Measurements from ENCODE around the gene GALR2. TPM values are rescaled to one million over a fixed set of nuclear protein-coding genes. Genes with fewer than 3 reads are reported as not detected.

Gene GALR2
- total and polyA plus RNA-seq, 2 experiments from 2014 or later, result 0.18 TPM; not detected in 1

DNA sequence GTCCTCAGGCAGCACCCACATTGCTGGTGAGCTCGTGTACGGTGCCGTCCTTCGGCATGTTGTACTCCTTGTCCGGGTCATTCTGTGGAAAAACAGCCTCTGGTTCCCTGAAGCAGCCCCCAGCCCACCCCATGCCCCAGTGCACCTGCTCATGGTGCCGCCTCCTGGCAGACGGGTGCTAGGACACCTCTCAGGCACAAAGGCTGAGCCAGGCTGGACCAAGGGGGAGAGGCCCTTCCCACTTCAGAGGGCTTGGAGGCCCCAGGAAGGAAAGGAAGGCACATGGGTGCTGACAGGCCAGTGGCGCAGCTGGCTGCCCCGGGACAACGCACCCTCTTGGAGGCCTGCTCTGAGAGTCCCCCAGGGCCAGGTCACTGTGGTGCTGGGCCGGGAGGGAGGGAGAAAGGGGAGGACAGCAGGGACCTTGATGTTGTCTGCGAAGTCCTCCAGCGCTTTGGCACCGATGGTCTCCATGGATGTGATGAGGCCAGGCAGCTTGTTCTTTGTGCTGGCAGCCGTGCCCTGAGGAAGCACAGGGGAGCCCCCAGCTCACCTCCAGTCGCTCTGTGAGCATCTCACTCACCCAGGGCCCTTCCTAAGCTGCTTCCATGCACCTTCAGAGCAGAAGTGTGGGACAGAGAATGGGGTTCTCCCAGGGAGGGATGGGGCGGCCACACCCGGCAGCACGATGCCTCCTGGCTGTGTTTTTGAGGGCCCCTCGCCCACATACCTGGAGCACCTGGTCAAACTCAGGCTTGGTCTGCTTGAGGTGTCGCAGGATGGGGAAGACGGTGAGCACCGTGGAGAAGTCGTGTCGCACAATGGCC, 13.7 kb downstream of the GALR2 start:
- H3K36me3 ChIP-seq (ENCODE audit: low read depth), result peaks cover 7% of the 10 kb centered on the region; the same call in 1 of the 2 replicates
- WGBS, 2 experiments (ENCODE audit: low coverage in 1 of 2, low lambda C conversion rate in 2 of 2, missing lambda C conversion rate in 2 of 2), result 91 to 92% methylated on average over 19 to 25 of the region's 25 CpGs
- in situ Hi-C loops (cut with MboI), result no loop called here

DNA sequence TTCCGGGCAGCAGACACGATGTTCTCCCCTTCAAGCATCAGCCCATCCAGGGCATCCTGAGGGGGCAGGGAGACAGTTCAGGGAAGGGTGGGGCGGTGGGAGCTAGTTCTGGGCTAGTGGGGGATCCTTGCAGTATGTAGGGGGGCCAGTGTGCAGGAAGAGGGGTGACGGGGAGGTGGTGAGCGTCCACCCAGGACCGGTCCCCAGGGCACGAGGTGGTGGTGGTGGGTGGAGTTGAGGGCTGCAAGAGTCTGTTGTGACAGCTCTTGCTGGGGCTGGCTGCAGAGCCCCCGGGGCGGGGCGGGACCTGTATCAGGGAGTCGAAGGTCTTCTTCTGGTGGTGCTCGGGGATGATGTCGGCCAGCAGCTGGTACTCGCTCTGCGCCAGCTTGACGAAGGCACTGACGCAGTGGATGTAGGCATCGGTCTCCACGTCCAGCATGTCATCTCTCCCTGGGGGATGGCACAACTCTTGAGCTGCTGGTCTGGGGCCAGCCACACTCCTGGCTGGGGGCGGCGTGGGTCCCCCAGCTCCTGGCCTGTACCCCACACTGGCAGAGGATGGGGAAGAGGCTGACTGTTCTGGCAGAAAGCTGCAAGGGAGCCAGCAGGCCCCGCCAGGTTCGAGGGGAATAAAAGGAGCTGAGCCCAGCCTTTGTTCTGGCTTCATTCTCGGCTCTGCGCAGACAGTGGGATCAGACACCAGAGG, 14.4 kb downstream of the GALR2 start:
- Histone ChIP-seq H4K20me1 (ENCODE audit: insufficient read depth) (no peaks in the 10 kb centered on the region), H3K27me3 (replicated peaks; ENCODE audit: insufficient read depth) (no peaks in the 10 kb centered on the region), H3K36me3 (ENCODE audit: low read depth) (peaks cover 10% of the 10 kb centered on the region; the same call in 1 of the 2 replicates), H3K4me2 (ENCODE audit: unreplicated experiment) (no peak overlapping the region), H3K4me1 (ENCODE audit: insufficient read depth) (no peaks in the 10 kb centered on the region), H2AFZ (no peak overlapping the region), H3K27ac (no peak overlapping the region), H3K9ac (no peak overlapping the region), H3K9me3 (ENCODE audit: low read depth) (no peaks in the 10 kb centered on the region), H3F3A (ENCODE audit: insufficient read depth) (0 out of 2 replicates have a peak, but pooled peaks cover 3% of the 10 kb centered on the region), H3K79me2 (ENCODE audit: insufficient read depth) (no peaks in the 10 kb centered on the region), H3K4me3 (no peak overlapping the region), H3K9me2 (ENCODE audit: insufficient read depth) (no peaks in the 10 kb centered on the region)
- TF ChIP-seq EZH2 (IDR thresholded peaks at IDR 0.05; ENCODE audit: insufficient read depth, poor library complexity, severe bottlenecking), result no peak
- TF ChIP-seq EZH2phosphoT487 (IDR thresholded peaks at IDR 0.05; ENCODE audit: insufficient read depth, low read depth), result no peak
- in situ Hi-C loops (cut with MboI), result no loop called here
- WGBS, 2 experiments (ENCODE audit: low coverage in 1 of 2, low lambda C conversion rate in 2 of 2, missing lambda C conversion rate in 2 of 2), result 98 to 99% methylated on average over 20 to 24 of the region's 25 CpGs
- DNase-seq, result no peak

More for the DNA sequence above, 13.7 kb downstream of the GALR2 start:
- Histone ChIP-seq H3K4me1 (ENCODE audit: insufficient read depth) (no peaks in the 10 kb centered on the region), H3K27ac (no peak overlapping the region), H3K9me3 (ENCODE audit: low read depth) (no peaks in the 10 kb centered on the region), H3F3A (ENCODE audit: insufficient read depth) (no peaks in the 10 kb centered on the region), H3K79me2 (ENCODE audit: insufficient read depth) (no peaks in the 10 kb centered on the region), H3K9ac (no peak overlapping the region), H3K9me2 (ENCODE audit: insufficient read depth) (no peaks in the 10 kb centered on the region), H3K27me3 (replicated peaks; ENCODE audit: insufficient read depth) (no peaks in the 10 kb centered on the region), H4K20me1 (ENCODE audit: insufficient read depth) (no peaks in the 10 kb centered on the region), H3K4me2 (ENCODE audit: unreplicated experiment) (no peak overlapping the region), H2AFZ (no peak overlapping the region), H3K4me3 (no peak overlapping the region)
- no peak for DNase-seq
- no peak for TF ChIP-seq EZH2 (IDR thresholded peaks at IDR 0.05; ENCODE audit: insufficient read depth, poor library complexity, severe bottlenecking)
- no peak for TF ChIP-seq EZH2phosphoT487 (IDR thresholded peaks at IDR 0.05; ENCODE audit: insufficient read depth, low read depth)

DNA sequence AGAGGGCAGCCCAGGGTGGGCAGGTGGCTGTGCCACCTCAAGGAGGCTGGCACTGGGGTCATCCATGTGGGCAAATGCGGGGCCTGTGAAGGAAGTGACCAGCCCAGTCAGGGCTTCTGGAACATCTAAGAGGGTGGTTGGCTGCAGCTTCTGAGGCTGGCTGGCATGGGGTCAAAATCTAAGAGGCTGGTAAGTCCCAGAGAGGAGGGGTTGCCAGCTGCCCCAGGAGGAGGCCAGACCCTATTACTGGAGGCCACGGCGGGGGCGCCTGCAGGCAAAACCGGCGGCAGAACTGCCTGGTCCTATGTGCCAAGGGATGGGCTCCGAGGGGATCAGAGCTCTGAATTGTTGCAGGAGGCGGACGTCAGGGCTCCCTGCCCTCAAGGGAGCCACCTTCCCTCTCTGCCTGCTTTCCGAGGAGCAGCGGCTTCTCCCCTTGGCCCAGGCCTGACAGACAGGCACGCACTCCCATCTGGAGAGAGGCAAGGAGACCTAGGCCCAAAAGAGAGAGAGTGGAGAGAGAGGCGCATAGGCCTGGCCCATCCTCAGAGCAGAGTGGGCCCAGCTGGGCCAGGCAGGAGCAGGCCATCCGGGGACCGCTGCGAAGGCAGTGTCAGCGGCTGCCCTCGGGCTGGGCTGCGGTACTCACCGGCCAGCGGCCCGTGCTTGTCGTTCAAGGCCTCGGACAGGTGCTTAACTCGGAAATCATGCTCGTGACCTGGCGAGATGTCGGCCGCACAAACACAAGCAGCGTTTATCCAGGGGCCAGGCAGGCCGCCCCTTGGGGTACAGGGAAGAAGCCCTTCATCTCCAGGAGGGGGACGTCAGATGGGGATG, 15.3 kb downstream of the GALR2 start:
- Histone ChIP-seq H3K36me3 (ENCODE audit: low read depth) (peaks cover 6% of the 10 kb centered on the region; the same call in 1 of the 2 replicates), H3F3A (ENCODE audit: insufficient read depth) (peaks cover 12% of the 10 kb centered on the region; the same call in 1 of the 2 replicates), H3K9me2 (ENCODE audit: insufficient read depth) (no peaks in the 10 kb centered on the region), H3K79me2 (ENCODE audit: insufficient read depth) (no peaks in the 10 kb centered on the region), H3K4me3 (no peak overlapping the region), H4K20me1 (ENCODE audit: insufficient read depth) (no peaks in the 10 kb centered on the region), H3K27me3 (replicated peaks; ENCODE audit: insufficient read depth) (no peaks in the 10 kb centered on the region), H3K9ac (no peak overlapping the region), H3K4me2 (ENCODE audit: unreplicated experiment) (no peak overlapping the region), H3K27ac (no peak overlapping the region), H3K4me1 (ENCODE audit: insufficient read depth) (0 out of 2 replicates have a peak, but pooled peaks cover 6% of the 10 kb centered on the region), H3K9me3 (ENCODE audit: low read depth) (no peaks in the 10 kb centered on the region), H2AFZ (no peak overlapping the region)
- in situ Hi-C loops (cut with MboI), result no loop called here
- TF ChIP-seq EZH2phosphoT487 (IDR thresholded peaks at IDR 0.05; ENCODE audit: insufficient read depth, low read depth) (no peak), EZH2 (IDR thresholded peaks at IDR 0.05; ENCODE audit: insufficient read depth, poor library complexity, severe bottlenecking) (no peak)
- DNase-seq, result no peak
- 92 to 95% methylated on average over 29 to 32 of the region's 32 CpGs for WGBS, 2 experiments (ENCODE audit: low coverage in 1 of 2, low lambda C conversion rate in 2 of 2, missing lambda C conversion rate in 2 of 2)
